DMS153 (cell line): ENCODE data around the gene HOMER3.

Experiments used
- DNase-seq: peaks from one replicate; lab custom pipeline; 2025; lab: John Stamatoyannopoulos, UW

Gene HOMER3

DNA sequence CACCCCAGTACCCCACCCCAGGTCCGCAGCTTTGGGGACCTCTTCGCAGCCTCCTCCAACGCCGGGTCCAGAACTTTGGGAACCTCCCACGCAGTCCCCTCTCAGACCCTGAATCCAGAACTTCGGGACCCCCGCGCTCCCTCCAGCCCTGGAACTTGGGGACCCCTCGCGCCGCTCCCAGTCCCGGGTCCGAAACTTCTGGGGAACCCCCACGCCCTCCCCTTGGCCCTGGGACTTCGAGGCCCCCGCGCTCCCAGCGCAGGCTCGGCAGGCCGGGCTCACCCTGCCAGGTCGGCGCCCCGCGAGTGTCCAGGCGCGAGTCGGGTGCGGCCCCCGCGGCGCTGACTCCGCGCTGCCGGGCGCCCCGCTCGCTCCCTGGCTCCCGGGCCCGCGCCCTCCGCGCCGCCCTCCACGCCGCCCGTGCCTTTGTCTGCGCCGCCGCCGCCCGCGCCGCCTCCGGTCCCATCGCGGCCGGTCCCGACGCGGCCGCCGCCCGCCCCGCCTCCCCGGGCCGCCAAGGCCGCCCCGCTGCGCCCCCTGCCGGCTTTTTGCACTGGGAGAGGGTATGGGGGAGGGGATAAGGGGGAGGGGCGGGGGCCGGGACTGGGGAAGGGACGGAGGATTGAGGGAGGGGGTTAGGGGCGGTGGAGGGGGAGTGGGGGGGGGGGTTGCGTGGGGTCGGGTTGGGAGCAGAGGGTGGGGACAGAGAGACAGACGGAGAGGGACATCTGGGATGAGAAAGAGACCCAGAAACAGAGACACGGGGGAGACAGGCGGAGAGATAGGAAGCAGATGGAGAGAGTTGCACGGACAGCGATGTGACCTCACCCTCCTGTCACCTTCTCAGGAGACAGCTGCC is at the start of gene HOMER3:
HOMER3 (minus strand) TSS at position 449 of the 859 bp plus-strand sequence. CDS start 2,235 bp downstream, outside the sequence.
- DNase-seq: no peak

DNA sequence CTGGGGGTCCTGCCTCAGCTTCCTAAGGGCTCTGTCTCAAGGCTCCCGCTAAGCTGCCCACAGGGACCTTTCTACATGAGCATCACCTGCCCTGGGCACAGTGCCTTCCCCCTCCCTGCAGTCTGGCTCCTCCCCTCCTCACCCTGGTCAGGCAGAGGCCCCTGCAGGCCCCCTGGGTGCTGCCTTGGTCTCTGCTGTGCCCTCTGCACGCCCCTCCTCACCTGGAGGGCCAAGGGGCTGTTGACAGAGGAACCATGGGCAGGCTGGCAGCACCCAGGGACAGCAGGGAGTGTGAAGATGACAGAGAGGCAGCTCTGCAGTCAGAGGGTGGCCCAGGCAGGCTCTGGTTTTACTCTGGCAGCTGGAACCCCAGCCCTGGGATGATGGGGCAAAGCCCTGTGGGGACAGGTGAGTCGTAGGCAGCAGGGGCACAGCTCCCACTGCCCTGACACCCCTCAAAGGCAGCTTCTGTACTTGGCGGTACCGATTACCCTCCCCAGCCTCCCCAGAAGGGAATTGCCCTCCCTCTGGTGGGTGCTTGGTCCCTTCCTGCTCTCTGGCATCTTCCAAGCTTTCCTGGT is 49.2 kb upstream of the HOMER3 start:
- no peak for DNase-seq

DNA sequence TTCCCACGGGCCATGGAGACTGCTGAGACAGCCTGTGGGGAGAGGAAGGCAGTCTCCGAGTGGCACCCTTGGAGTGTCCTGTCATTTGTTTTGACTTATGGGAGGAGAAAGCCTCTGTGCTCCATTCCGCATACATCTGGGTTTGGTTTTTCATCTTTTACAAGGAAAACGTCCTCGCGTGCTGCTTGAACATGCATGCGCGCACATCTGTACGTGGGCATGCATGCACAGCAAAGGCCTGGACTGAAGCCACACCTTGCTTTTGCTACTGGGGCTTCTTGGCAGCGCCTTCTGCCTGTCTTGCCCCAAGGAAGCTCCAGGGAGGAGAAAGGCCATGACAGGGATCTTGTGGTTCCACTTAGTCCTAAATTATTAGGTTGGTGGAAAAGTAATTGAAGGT is 48.3 kb upstream of the HOMER3 start:
- no peak for DNase-seq

DNA sequence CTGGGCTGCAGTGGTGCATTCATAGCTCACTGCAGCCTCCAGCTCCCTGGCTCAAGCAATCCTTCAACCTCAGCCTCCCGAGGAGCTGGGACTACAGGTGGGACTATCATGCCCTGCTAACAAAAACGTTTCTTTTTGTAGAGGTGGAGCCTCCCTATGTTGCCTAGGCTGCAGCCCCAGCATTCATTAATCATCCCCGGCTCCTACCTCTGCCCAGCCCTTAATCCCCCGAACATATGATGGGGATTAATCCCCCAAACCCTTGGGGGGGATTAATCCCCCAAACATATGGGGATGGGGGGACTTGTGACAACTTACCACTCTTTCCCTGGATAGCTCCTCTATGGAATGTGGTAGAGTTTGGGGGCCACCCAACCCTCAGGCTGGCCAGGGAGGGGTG is 46.4 kb upstream of the HOMER3 start:
- DNase-seq: no peak

DNA sequence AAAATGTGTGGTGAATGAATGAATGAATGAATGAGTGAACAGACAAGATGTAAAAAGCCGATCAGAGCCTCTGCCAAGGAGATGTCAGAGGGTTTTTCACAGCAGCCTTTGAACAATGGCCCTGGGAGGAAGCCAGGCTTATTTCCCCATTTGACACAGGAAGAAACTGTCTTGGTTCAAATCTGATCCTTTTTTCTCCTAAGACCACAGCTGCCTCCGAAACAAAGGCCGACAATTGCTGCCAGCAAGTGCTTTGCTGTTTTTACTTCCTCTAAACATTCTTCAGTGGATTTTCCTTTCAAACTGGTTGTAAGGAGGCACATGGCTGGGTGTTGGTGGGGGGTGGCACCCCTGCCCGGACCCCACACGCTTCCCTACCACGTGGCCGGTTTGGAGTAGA is 44.2 kb upstream of the HOMER3 start:
- DNase-seq: no peak

DNA sequence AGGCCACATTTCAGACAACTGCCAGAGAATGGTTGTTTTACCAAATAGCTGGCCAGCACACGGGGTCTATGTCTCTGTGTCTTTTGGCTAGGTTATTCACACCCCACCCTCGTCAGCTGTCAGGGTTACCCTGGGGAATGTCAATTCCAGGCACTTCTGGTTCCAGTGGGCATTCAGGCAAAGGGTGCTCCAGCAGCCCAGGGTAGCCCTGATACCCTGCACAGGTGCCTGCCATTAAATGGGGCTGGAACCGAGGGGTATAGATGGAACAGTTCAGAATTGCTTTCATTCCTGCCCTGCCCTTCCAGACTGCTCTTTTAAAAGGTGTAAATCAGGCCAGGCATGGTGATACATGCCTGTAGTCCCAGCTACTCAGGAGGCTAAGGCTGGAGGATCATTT is 43.2 kb upstream of the HOMER3 start:
- no peak for DNase-seq

DNA sequence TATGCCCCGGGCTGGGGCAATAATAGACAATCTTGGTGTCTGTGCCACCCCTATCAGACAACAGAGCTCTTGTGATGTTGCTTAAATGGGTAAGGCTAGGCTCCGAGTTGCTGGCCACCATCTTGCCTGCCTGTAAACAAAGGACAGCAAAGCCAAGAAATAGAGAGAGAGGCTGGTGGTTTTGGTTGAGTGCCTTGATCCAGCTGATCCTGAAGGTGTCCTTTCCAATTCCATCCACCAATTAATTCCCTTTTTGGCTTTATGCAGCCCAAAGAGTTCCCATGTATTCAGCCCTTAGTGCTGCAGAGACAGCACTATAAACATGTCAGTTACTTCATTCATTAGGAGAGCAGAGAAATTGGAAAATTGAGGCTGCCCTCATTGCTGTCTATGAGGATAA is 41.7 kb upstream of the HOMER3 start:
- DNase-seq: no peak

DNA sequence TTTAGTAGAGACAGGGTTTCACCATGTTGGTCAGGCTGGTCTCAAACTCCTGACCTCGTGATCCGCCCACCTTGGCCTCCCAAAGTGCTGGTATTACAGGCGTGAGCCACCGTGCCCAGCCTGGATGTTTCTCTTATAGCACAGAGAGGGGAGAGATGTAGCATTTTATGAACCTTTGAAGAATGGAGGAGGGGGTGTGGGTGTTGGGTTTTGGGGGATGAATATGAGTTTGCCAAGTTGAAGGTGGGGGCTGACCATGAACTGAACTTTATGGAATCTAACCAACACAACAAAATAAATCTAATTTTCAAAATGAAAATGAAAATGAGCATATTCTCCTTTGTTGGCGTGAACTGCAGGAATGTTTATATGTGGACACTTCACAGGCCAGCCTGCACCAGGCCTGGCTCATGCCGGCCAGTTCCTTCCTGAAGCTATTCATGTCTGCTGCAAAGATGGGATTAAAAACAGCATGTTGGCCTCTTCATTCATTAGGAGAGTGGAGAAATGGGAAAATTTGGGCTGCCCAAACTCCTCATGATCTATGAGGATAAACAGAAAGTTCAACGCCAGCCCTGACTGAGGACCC is 39.5 kb upstream of the HOMER3 start:
- DNase-seq: no peak

DNA sequence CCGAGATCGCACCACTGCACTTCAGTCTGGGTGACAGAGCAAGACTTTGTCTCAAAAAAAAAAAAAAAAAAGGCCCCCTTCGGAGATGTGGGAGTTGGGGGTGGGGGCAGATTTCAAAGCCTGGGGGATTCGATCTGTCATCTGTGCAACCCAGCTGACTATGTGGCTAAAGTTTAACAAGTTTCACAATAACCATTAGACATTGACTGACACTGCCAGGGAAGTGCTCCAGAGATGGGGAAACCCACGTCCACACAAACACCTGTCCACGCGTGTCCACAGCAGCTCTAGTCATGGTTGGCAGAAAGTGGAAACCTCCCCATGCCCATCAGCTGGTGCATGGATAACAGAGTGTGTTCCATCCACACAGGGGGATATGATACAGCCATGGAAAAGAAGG is 37.6 kb upstream of the HOMER3 start:
- DNase-seq: no peak

DNA sequence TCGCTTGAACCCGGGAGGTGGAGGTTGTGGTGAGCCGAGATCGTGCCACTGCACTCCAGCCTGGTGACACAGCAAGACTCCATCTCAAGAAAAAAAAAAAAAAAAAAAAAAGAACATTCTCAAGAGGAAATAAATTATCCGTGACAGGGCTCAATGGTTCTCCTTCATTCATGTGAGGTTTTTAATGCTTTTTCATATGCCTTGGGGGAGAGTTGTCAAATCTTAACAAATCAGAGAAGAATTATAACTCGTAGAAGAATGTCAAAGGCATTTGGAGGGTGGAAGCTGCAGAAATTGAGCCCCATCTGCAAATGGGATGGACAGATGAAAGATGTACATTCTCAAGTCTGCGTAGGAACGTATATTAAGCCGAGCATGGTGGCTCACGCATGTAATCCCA is 34.9 kb upstream of the HOMER3 start:
- no peak for DNase-seq

DNA sequence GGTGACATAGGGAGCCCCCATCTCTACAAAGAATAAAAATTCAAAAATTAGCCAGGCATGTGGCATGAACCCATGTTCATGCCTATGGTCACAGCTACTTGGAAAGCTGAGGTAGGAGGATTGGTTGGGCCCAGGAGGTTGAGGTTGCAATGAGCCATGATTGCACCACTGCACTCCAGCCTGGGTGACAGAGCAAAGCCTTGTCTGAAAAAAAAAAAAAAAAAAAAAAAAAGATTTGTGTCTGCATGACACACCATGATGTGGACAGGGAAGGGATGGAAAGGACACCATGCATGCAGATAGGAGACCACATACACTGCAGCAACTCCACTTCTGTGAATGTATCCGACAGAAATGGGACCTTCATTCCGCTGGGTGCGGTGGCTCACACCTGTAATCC is 34.0 kb upstream of the HOMER3 start:
- DNase-seq: no peak

DNA sequence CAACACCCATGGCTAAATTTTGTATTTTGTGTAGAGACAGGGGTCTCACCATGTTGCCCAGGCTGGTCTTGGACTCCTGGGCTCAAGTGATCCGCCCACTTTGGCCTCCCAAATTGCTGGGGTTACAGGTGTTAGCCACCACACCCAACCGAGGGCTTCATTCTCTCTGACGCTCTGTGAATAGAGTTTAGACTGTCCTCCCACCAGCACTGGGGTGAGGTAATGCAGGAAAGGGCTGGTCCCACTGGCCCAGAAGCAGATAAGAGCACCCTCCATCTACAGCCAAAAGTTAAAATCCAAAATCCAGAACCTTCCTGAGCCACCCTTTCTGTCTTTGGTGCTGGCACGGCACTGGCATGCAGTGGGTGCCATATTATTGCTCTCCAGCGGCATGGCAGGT is 31.8 kb upstream of the HOMER3 start:
- DNase-seq: no peak

DNA sequence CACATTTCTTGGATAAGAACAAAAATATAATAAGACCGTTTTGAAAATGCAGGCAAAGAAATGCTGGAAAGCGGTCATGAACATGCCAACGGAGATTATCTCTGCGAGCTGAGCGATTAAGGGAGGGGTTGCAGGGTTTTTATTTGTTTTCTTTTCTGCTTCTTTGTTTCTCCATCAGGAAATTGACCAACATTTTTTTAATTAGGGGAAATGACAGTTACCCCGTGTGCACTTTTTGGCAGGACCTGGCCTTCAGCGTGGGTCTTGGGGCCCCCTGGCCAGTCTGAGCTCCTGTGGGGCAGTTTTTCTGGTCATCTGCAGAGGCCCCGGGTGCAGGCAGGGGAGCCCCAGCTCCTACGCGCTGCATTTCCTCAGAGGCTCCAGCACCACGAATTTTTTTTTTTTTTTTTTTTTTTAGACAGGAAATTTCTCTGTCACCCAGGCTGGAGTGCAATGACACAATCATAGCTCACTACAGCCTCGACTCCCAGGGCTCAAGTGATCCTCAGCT is 31.3 kb upstream of the HOMER3 start:
- DNase-seq: no peak

DNA sequence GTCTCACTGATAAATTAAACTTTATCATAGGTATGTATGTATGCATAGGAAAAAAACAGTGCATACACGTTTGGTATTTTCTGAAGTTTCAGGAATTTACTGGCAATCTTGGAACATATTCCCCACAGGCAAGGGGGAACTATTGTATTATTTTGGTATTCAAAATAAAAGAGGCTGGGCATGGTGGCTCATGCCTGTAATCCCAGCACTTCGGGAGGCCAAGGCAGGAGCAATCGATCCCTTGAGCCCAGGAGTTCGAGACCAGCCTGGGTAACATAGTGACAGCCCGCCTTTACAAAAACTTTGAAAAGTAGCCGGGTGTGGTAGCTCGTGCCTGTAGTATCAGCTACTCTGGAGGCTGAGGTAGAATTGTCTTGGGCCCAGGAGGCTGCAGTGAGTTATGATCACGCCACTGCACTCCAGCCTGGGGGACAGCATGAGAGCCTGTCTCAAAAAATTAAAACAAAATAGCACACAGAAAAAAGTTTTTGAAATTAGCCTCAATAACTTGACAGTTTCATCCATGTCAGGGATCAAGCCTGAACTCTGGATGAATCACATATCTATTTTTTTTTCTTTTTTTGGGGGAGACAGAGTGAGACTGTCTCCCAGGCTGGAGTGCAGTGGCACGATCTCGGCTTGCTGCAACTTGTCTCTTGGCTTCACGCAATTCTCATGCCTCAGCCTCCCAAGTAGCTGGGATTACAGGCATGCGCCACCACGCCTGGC is 29.1 kb upstream of the HOMER3 start:
- no peak for DNase-seq

DNA sequence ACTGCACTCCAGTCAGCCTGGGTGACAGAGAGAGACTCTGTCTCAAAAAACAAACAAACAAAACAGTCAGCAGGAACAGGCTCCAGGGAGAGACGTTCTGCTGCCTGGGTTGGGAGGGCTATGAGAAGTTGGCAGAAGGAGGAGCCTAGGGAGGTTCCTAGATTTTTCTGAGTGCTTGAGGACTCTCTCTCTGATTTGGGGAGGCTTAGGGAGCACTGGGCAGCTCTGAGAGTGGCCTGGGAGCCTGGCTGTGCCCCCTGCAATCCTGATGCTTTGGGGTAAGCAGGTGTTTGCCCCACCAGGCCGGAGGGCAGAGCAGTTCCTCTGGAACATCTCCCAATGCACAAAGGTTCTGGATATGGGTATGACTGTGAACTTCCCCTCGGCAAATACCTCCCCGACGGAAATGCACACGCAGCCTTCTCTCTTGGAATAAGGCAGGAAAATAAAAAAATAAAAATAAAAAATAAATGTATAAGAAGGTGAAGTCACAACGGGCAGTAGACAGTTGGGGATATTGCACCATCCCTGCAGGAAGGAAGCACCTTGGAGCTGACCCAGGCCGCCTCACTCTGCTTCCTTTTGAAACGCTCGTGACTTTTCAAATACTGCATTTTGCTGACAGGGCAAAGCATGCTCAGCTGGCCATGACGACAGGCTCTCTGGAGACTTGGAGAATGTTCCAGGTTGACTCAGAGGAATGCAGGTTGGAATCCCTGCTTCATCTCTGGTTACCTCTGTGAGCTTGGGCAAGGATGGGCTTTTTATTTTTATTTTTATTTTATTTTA is 26.5 kb upstream of the HOMER3 start:
- DNase-seq: no peak

DNA sequence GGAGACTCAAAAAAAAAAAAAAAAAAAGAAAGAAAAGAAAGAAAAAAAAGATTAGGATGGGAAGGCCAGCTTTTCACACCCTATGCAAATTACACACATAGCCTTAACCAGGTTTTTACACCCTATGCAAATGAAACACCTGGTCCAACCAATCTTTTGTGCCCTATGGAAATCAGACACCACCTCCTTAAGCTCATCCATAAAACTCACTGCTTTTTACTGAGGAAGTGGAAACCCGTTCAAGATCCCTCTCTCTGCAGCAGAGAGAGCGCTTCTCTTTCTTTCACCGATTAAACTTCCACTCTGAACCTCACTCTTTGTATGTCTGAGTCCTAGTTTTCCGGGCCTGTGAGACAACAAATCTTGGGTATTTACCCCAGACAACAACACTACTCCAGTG is 25.3 kb upstream of the HOMER3 start:
- DNase-seq: no peak

DNA sequence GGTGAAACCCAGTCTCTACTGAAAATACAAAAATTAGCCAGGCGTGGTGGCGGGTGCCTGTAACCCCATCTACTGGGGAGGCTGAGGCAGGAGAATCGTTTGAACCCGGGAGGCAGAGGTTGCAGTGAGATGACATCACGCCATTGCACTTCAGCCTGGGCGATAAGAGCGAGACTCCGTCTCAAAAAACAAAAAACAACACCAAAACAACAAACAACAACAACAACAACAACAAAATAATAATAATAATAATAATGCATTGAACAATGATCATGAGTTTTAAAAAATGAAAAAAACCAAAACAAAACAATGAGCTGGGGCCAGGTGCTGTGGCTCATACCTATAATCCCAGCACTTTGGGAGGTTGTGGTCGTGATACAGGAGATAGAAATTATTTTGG is 23.1 kb upstream of the HOMER3 start:
- DNase-seq: no peak

DNA sequence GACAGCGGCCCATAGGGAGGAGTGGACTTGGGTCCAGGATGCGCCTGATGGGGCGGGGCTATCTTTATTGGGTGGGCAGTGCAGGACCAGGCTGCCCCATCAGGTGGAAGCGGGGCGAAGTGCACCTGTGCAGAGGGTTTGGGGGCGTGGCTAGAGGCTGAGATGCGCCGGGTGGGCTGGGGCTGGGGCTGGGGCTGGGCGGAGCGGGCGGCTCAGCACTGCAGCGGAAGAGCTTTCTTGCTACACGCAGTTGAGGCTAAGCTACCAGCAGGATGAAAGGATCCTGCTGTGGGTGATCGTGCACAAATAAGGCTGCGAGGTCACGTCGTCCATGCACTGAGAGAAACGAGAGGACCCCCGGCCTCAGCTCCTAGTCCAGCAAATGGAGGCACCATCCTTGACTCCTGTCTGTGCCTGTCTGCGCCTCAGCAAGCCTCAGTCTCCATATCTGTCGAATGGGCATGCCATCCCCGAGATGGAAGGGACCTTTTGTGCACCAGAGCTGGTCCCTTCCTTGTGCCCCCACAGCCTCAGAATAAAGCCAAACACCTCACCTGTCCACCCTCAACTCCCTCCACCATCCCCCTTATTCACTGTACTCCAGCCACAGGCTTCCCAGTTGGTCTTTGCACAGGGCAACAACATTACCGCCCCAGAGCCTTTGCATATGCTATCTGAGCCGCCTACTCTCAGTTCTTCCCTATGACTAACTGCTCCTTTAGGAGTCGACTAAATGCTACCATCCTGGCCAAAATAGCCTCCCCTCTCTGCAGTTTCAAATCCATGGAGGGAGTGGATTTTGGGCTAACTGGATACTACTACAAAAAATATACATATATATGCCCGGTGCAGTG is 21.0 kb upstream of the HOMER3 start:
- DNase-seq: no peak

DNA sequence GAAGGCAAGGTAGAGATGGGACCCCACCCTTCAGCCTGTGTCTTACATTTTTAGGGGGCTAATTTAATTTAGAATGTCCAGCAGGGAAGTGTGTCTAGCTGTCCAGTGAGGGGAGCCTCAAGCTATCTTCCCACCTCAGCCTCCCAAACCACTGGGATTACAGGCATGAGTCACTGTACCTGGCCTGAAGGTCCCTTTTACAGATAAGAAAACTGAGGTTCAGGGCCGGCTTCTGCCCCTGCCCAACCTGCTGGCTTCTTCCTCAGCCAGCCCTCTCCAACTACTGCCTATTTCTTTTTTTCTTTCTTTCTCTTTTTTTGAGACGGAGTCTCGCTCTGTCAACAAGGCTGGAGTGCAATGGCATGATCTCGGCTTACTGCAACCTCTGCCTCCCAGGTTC is 19.4 kb upstream of the HOMER3 start:
- DNase-seq: no peak

DNA sequence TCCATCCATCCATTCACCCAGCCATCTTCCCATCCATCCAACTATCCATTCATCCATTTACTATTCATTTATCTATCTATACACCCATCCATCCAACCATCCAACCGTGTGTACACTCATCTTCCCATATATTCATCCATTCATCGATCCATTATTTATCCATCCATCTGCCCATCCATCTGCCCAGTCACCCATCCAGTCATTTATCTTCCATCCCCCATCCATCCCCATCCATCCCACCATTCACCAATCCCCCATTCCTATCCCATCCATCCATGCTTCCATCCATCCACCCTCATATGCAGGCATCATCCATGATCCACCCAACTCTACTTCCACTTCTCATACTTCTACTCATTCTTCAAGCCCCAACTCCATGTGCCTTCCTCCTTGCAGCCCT is 14.0 kb upstream of the HOMER3 start:
- no peak for DNase-seq

DNA sequence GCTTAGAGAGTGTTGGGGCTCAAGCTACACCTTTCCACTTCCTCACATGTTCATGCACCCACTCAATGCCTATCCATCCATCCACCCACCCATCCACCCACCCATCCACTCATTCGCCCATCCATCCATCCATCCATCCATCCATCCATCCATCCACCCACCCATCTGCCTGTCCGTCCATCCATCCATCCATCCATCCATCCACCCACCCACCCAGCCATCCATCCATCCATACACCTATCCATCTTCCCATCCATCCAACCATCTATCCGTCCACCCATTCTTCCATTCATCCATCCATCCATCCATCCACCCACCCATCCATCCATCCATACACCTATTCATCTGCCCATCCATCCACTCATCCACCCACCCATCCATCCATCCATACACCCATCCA is 13.1 kb upstream of the HOMER3 start:
- no peak for DNase-seq
